ENCODE results near the gene TYMS. TPM values are rescaled to one million over a fixed set of nuclear protein-coding genes. Genes with fewer than 3 reads are reported as not detected.

TYMS gene
- total and polyA plus RNA-seq, 3 donors from 2014 or later, result 22.7 to 136 (median 24.4) TPM

DNA sequence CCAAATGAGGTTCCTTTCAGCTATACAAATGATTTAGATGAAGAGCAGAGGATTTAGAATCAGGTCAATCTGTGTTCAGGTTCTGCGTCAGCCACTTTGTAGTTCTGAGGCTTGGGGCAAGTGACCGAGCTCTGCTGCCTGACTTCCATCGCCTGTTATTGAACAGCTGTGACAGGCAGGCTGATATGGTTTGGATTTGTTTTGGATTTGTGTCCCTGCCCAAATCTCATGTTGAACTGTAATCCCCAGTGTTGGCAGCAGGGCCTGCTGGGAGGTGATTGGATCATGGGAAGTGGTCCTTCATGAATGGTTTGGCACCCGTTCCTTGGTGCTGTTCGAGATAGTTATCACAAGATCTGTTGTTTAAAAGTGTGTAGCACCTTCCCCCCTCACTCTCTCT, 18.6 kb downstream of the TYMS start:
- WGBS, 2 donors, result 83 to 93% methylated on average over 5 of the region's 5 CpGs
- intact Hi-C loops (cut with DNase I; ENCODE audit: low total_unique reads), result no loop called here
- no peak for DNase-seq
- TF ChIP-seq POLR2A (IDR thresholded peaks at IDR 0.05), result no peak
- TF ChIP-seq, protein P1, sequence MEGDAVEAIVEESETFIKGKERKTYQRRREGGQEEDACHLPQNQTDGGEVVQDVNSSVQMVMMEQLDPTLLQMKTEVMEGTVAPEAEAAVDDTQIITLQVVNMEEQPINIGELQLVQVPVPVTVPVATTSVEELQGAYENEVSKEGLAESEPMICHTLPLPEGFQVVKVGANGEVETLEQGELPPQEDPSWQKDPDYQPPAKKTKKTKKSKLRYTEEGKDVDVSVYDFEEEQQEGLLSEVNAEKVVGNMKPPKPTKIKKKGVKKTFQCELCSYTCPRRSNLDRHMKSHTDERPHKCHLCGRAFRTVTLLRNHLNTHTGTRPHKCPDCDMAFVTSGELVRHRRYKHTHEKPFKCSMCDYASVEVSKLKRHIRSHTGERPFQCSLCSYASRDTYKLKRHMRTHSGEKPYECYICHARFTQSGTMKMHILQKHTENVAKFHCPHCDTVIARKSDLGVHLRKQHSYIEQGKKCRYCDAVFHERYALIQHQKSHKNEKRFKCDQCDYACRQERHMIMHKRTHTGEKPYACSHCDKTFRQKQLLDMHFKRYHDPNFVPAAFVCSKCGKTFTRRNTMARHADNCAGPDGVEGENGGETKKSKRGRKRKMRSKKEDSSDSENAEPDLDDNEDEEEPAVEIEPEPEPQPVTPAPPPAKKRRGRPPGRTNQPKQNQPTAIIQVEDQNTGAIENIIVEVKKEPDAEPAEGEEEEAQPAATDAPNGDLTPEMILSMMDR (IDR thresholded peaks at IDR 0.05), result no peak
- H3K4me1 ChIP-seq, result peaks cover 3% of the 10 kb centered on the region
- no peaks in the 10 kb centered on the region for H3K9me3 ChIP-seq
- H3K27ac ChIP-seq, result no peak overlapping the region
- H3K27me3 ChIP-seq, result no peaks in the 10 kb centered on the region
- no peaks in the 10 kb centered on the region for H3K36me3 ChIP-seq (ENCODE audit: low read depth, missing control alignments)
- H3K4me3 ChIP-seq, result no peak overlapping the region

- H3K4me1 ChIP-seq, result peaks cover 3% of the 10 kb centered on the region
- no peak for TF ChIP-seq POLR2A (IDR thresholded peaks at IDR 0.05)
- TF ChIP-seq, protein P1 (IDR thresholded peaks at IDR 0.05), result no peak
- WGBS, 2 donors, result 85 to 91% methylated on average over 3 of the region's 3 CpGs
- H3K4me3 ChIP-seq, result no peak overlapping the region
- DNase-seq, result no peak
- H3K27me3 ChIP-seq, result no peaks in the 10 kb centered on the region
- intact Hi-C loops (cut with DNase I; ENCODE audit: low total_unique reads), result no loop called here
- no peaks in the 10 kb centered on the region for H3K36me3 ChIP-seq (ENCODE audit: low read depth, missing control alignments)
- H3K9me3 ChIP-seq, result no peaks in the 10 kb centered on the region
- no peak overlapping the region for H3K27ac ChIP-seq
These were observed 19.3 kb downstream of the TYMS start for GRCh38 chr18:676736-677135.

DNA sequence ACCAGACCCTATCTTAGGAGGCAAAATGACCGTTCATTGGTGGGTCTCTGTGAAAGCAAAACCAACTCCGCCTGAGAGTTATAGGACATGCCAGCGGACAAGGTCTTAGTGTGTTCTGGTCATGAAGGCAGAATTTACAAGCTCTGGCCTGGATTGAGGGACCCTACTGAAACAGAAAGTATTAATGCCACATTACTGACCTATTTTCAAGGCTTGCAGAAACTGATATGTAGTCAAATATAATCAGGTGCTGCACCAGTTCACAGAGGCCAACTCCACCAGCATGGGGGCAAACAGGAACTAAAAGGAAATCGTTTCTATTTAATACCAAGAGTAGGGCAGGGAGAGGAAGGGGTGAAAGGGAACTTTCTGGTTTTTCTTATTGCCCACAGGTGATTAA, 19.7 kb downstream of the TYMS start:
- Histone ChIP-seq H3K36me3 (ENCODE audit: low read depth, missing control alignments) (no peaks in the 10 kb centered on the region), H3K4me1 (peaks cover 3% of the 10 kb centered on the region), H3K27ac (no peak overlapping the region), H3K27me3 (no peaks in the 10 kb centered on the region), H3K4me3 (no peak overlapping the region), H3K9me3 (no peaks in the 10 kb centered on the region)
- TF ChIP-seq POLR2A (IDR thresholded peaks at IDR 0.05), result no peak
- TF ChIP-seq, protein P1 (IDR thresholded peaks at IDR 0.05), result no peak
- DNase-seq, result no peak
- 44 to 64% methylated on average over 4 of the region's 4 CpGs for WGBS, 2 donors
- intact Hi-C loops (cut with DNase I; ENCODE audit: low total_unique reads), result no loop called here

DNA sequence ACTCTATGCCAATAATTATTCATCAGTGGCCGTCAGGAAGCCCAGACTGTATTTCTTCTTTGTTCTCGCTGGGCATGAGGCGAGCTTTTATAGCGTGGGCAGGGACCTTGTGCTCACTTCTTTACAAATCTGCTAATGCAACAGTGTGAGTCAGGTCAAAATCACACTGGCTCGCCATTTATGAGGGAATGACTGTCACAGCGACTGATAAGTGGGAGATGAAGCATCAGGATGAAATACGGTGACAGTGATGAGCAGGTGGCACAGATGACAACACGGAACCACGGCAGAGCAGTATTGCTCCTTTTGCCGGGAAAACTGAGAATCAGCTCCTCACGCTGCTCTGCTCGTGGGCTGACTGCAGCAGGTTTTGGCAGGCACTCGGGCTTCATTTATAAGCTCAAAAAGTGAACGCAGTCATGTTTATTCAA, 20.5 kb downstream of the TYMS start:
- no peak for DNase-seq
- TF ChIP-seq POLR2A (IDR thresholded peaks at IDR 0.05), result no peak
- TF ChIP-seq, protein P1 (IDR thresholded peaks at IDR 0.05), result no peak
- Histone ChIP-seq H3K4me3 (no peak overlapping the region), H3K4me1 (peaks cover 3% of the 10 kb centered on the region), H3K27me3 (no peaks in the 10 kb centered on the region), H3K36me3 (ENCODE audit: low read depth, missing control alignments) (no peaks in the 10 kb centered on the region), H3K9me3 (no peaks in the 10 kb centered on the region), H3K27ac (no peak overlapping the region)
- 82 to 90% methylated on average over 14 of the region's 14 CpGs for WGBS, 2 donors
- intact Hi-C loops (cut with DNase I; ENCODE audit: low total_unique reads), result no loop called here

- TF ChIP-seq, protein P1 (IDR thresholded peaks at IDR 0.05), result no peak
- no peak for TF ChIP-seq POLR2A (IDR thresholded peaks at IDR 0.05)
- 85 to 89% methylated on average over 14 to 15 of the region's 15 CpGs for WGBS, 2 donors
- Histone ChIP-seq H3K27ac (no peak overlapping the region), H3K9me3 (no peaks in the 10 kb centered on the region), H3K27me3 (no peaks in the 10 kb centered on the region), H3K4me3 (no peak overlapping the region), H3K36me3 (ENCODE audit: low read depth, missing control alignments) (no peaks in the 10 kb centered on the region), H3K4me1 (peaks cover 3% of the 10 kb centered on the region)
- intact Hi-C loops (cut with DNase I; ENCODE audit: low total_unique reads), result no loop called here
- DNase-seq, result no peak
These were observed 21.2 kb downstream of the TYMS start for GRCh38 chr18:678482-679182.
